Sigmoid colon (tissue), 7 donors: Measurements from ENCODE around the gene SPRED2. TPM values are rescaled to one million over a fixed set of nuclear protein-coding genes. Genes with fewer than 3 reads are reported as not detected.
A peak's percentile ranks its signal among the peaks of the same experiment; 100 is the strongest.

Experiments used
- DNase-seq: peaks from one replicate; pipeline ENCODE4 v3.0.0-alpha.2; 2019
- H3K27ac ChIP-seq, 4 donors: fragments of 200-600 bp; sonication (generic); one replicate each; pipeline ENCODE4 v1.5.1; 2016 to 2019; ENCODE audit warnings: mild to moderate bottlenecking in 1 of 4
- H3K27me3 ChIP-seq, 3 donors: fragments of 200-600 bp; sonication (generic); one replicate each; pipeline ENCODE4 v1.5.1; 2019; ENCODE audit warnings: mild to moderate bottlenecking in 1 of 3
- H3K36me3 ChIP-seq, 4 donors: fragments of 200-600 bp; sonication (generic); one replicate each; pipeline ENCODE4 v1.5.1; 2016 to 2019
- H3K4me1 ChIP-seq, 4 donors: fragments of 200-600 bp; sonication (generic); one replicate each; pipeline ENCODE4 v1.5.1; 2017 to 2019
- H3K4me3 ChIP-seq, 4 donors: fragments of 200-600 bp; sonication (generic); one replicate each; pipeline ENCODE4 v1.5.1; 2017 to 2019; ENCODE audit warnings: mild to moderate bottlenecking in 2 of 4, moderate library complexity in 1 of 4
- H3K9me3 ChIP-seq, 4 donors: fragments of 200-600 bp in 3 of 4; sonication (generic) in 3 of 4; one replicate each; pipeline versions ENCODE4 v1.5.1 to v1.6.1; 2013 to 2019
- EP300 ChIP-seq, 4 donors: sonication (generic); formaldehyde crosslinking; IDR thresholded peaks; one replicate each; pipeline ENCODE4 v1.6.1; 2017; ENCODE audit warnings: antibody characterized with exemption in 4 of 4
- POLR2A ChIP-seq, 2 donors: fragments of 450-650 bp; IDR thresholded peaks; one replicate each; pipeline ENCODE4 v1.6.1; 2016; ENCODE audit warnings: antibody characterized with exemption in 2 of 2, mild to moderate bottlenecking in 2 of 2, moderate library complexity in 2 of 2
- POLR2AphosphoS5 ChIP-seq, 4 donors: sonication (generic); formaldehyde crosslinking; IDR thresholded peaks; one replicate each; pipeline ENCODE4 v1.6.1; 2017; ENCODE audit warnings: antibody characterized with exemption in 4 of 4
- WGBS, 2 donors: extraction: QIAGEN DNeasy Blood & Tissue Kit; methylation state at CpG; one replicate each; pipeline ENCODE4 v1.1.7; 2013; 5-methylcytosine and 5-hydroxymethylcytosine counted together
- intact Hi-C: fragments of 100-400 bp; cut with DNase I; formaldehyde crosslinking; loops from one replicate; pipeline ENCODE4 v1.15.1; 2023
- polyA plus RNA-seq, 3 donors: library from polyadenylated mRNA; stranded (reverse); fragments of 200-250 nt; gene quantifications; one replicate each; pipeline ENCODE4 v1.2.3, GENCODE V29; 2013
- total RNA-seq, 4 donors: library from RNA; depleted of rRNA; stranded (reverse); fragments of >200 nt; gene quantifications; one replicate each; pipeline ENCODE4 v1.1.0, GENCODE V29; 2016
- TF ChIP-seq, protein P1 (sequence below), 4 experiments: fragments of 450-650 bp in 3 of 4; fragments of 200-600 bp in 1 of 4; IDR thresholded peaks; one replicate each; pipeline ENCODE4 v1.5.1; 2016 to 2019; ENCODE audit warnings: antibody characterized with exemption in 4 of 4, mild to moderate bottlenecking in 3 of 4, moderate library complexity in 2 of 4
- donor health status: healthy with polysubstance abuse.
- donor health status: Bipolar disorder and iron deficiency.
- donor health status: healthy.

The SPRED2 gene, protein sequence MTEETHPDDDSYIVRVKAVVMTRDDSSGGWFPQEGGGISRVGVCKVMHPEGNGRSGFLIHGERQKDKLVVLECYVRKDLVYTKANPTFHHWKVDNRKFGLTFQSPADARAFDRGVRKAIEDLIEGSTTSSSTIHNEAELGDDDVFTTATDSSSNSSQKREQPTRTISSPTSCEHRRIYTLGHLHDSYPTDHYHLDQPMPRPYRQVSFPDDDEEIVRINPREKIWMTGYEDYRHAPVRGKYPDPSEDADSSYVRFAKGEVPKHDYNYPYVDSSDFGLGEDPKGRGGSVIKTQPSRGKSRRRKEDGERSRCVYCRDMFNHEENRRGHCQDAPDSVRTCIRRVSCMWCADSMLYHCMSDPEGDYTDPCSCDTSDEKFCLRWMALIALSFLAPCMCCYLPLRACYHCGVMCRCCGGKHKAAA
- 10 to 100 TPM in 2 of 4 donors, 1 to 10 TPM in 2; 6.1 to 13.7 (median 11.5) TPM for total RNA-seq
- 10 to 100 TPM; 12.4 to 31.2 (median 22.2) TPM for polyA plus RNA-seq

DNA sequence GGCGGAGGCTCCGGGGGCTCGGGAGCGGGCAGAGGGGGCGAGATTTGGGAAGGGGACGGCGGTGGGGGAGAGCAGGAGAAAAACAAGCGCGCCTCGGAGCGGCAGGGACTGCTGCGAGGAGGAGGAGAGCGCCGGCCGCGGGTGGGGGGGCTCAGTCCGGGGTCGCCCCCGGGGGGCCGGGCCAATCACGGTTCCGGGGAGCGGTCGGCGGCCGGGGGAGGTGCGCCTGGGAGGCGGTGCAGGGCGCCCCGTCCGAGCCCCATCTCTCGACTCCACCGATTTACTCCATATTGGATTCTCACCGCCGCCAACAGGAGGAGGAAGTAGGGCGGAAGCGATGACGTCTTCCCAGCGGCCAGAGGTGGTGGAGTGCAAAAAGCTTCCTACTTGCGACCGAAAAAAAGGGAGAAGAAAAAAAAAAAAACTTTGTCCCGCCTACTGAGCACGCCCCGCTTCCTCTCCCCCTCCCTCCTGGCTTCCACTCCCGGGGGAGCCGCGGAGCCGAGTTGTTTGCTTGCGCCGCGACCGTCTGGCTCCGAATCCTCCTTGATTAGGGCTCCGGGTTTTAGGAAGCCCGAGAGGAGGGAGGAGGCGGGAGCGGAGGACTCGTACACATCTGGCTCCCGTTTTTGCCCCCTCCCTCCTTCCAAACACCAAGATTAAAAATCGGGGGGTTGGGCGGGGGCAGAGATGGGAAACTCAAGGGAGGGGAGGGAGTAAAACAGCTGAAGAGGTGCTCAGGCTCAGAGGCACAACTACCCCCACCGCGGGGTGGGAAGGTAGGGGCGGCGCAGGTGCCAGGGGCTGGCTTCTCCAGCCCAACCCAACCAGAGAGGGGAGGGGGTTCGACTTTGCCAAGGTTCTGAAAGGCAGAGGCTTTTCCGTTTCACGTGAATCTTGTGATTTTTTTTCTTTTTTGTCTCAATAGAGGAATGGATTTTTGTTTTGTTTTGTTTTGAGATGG lies at the start of gene SPRED2:
Gene SPRED2 (minus strand): TSS at position 373 of the 964 bp plus-strand sequence. CDS start 612 bp downstream, outside the sequence.
- intact Hi-C loops, result loop anchor here (5.0 to 10.0 kb wide), 2 partner anchors 300 to 368 kb away; partner anchors contain the start of gene RAB1A
- TF ChIP-seq EP300 (IDR thresholded peaks at IDR 0.05) (no peak), POLR2A (IDR thresholded peaks at IDR 0.05) (peak in 1 of 2 donors; percentile 44), POLR2AphosphoS5 (IDR thresholded peaks at IDR 0.05) (peak; percentile 80 to 88 (median 84))
- Histone ChIP-seq H3K27me3 (no peaks in the 10 kb centered on the region), H3K4me3 (peak within 1 kb of the TSS; percentile 69 to 91 (median 76)), H3K36me3 (no peaks in the 10 kb centered on the region), H3K4me1 (peaks cover 7 to 28% (median 17%) of the 10 kb centered on the region in 4 donors), H3K27ac (peak within 1 kb of the TSS; percentile 88 to 92 (median 89)), H3K9me3 (no peaks in the 10 kb centered on the region)
- WGBS, 2 donors, result 1% methylated on average over 68 of the region's 68 CpGs
- DNase-seq, result peak; percentile 98

DNA sequence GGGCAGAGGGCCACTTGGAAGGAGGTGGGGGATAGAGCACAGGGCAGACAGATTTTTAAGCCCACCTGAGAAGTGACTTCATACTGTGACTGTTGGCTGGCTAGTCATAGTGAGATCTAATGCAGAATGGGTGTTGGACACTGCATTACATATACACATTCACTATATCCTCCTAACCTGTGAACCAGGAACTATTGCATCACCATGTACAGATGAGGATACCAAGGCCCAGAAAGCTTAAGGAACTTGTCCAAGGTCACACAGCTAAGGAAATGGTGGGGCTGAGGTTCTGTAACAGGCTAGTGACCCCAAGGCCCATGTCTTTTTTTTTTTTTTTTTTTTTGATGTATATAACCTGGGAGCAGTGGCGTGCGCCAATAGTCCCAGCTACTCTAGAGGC lies 49.6 kb upstream of the SPRED2 start:
- DNase-seq, result no peak
- TF ChIP-seq EP300 (IDR thresholded peaks at IDR 0.05) (no peak), POLR2AphosphoS5 (IDR thresholded peaks at IDR 0.05) (no peak), POLR2A (IDR thresholded peaks at IDR 0.05) (no peak)
- TF ChIP-seq, protein P1, sequence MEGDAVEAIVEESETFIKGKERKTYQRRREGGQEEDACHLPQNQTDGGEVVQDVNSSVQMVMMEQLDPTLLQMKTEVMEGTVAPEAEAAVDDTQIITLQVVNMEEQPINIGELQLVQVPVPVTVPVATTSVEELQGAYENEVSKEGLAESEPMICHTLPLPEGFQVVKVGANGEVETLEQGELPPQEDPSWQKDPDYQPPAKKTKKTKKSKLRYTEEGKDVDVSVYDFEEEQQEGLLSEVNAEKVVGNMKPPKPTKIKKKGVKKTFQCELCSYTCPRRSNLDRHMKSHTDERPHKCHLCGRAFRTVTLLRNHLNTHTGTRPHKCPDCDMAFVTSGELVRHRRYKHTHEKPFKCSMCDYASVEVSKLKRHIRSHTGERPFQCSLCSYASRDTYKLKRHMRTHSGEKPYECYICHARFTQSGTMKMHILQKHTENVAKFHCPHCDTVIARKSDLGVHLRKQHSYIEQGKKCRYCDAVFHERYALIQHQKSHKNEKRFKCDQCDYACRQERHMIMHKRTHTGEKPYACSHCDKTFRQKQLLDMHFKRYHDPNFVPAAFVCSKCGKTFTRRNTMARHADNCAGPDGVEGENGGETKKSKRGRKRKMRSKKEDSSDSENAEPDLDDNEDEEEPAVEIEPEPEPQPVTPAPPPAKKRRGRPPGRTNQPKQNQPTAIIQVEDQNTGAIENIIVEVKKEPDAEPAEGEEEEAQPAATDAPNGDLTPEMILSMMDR (IDR thresholded peaks at IDR 0.05), result no peak
- Histone ChIP-seq H3K27me3 (no peaks in the 10 kb centered on the region), H3K4me1 (no peaks in the 10 kb centered on the region), H3K36me3 (no peaks in the 10 kb centered on the region), H3K4me3 (no peak overlapping the region), H3K27ac (no peak overlapping the region), H3K9me3 (no peaks in the 10 kb centered on the region)
- 96 to 97% methylated on average over 2 of the region's 2 CpGs for WGBS, 2 donors
- intact Hi-C loops, result no loop called here

DNA sequence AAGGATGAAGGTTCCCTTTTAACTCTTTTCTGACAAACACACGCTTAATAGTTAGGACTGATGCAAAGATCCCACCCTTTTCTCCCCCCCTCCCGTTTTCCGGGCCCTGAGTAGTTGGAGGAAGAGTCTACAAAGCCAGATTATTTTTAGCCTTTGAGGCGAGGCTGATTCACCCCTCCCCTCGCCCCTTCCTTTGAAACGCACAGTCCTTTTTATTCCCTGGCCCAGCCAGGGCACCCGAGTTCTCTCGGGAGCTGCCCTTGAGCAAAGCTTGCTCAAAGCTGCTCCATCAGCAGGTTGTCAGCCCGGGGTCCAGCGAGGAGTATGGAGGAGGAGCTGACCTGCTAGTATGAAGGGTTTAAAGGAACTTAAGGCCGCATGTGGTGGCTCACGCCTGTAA lies 47.1 kb upstream of the SPRED2 start:
- Histone ChIP-seq H3K27ac (no peak overlapping the region), H3K36me3 (no peaks in the 10 kb centered on the region), H3K9me3 (peaks cover 0 to 3% (median 0%) of the 10 kb centered on the region in 4 donors), H3K4me1 (no peaks in the 10 kb centered on the region), H3K27me3 (no peaks in the 10 kb centered on the region), H3K4me3 (no peak overlapping the region)
- intact Hi-C loops, result no loop called here
- WGBS, 2 donors, result 71 to 87% methylated on average over 12 of the region's 12 CpGs
- DNase-seq, result no peak
- TF ChIP-seq, protein P1 (IDR thresholded peaks at IDR 0.05), result no peak
- TF ChIP-seq POLR2AphosphoS5 (IDR thresholded peaks at IDR 0.05) (no peak), EP300 (IDR thresholded peaks at IDR 0.05) (no peak), POLR2A (IDR thresholded peaks at IDR 0.05) (no peak)

DNA sequence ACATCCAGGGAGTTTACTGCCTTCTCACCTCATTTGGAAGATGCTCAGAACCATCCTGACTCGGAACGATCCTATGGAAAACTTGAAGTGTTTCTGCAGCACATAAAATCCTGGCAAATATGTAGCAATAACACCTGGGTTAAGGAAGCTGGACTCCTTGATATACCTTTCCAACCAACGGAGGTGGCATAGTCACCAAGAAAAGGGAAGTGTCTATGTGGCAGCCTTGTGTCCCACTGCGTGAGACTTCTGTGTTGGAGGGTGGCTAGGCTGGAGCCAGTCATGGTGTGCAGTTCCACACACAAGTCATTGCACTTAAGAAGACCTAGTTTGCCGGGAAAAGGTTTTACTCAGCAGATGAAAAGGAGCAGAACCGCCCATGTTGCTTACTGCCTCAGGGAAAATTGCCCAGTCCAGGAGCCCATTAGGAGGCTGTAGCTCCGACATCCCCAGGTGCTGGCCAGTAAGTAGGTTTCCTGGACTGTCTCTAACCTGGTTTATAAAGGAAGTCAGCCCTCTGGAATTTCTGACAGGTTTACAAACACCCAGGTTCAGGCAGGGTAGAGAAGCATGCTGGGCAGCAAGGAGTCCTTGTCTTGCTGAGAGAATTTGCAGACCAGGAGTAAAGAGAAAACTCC lies 46.2 kb upstream of the SPRED2 start:
- Histone ChIP-seq H3K27me3 (no peaks in the 10 kb centered on the region), H3K4me1 (no peaks in the 10 kb centered on the region), H3K4me3 (no peak overlapping the region), H3K36me3 (no peaks in the 10 kb centered on the region), H3K9me3 (peaks cover 0 to 3% (median 0%) of the 10 kb centered on the region in 4 donors), H3K27ac (no peak overlapping the region)
- TF ChIP-seq POLR2AphosphoS5 (IDR thresholded peaks at IDR 0.05), result no peak
- TF ChIP-seq POLR2A (IDR thresholded peaks at IDR 0.05), result no peak
- TF ChIP-seq, protein P1 (IDR thresholded peaks at IDR 0.05), result no peak
- no peak for TF ChIP-seq EP300 (IDR thresholded peaks at IDR 0.05)
- no peak for DNase-seq
- intact Hi-C loops, result no loop called here
- 86 to 88% methylated on average over 7 of the region's 7 CpGs for WGBS, 2 donors
